Subcutaneous adipose tissue (tissue), 4 donors: ENCODE data around the gene MCM3. TPM values are rescaled to one million over a fixed set of nuclear protein-coding genes. Genes with fewer than 3 reads are reported as not detected.

Source experiments
- total RNA-seq, 4 donors: library from RNA; depleted of rRNA; stranded (reverse); fragments of >200 nt; gene quantifications; one replicate each; pipeline ENCODE4 v1.1.0, GENCODE V29; 2016
- TF ChIP-seq, protein P1 (sequence below): fragments of 450-650 bp; IDR thresholded peaks from one replicate; pipeline ENCODE4 v1.5.1; 2016; ENCODE audit warnings: low read depth, mild to moderate bottlenecking, control low read depth, antibody characterized with exemption, moderate library complexity

The MCM3 gene
- total RNA-seq, 4 donors from 2014 or later: 22.9 to 30.9 (median 27.6) TPM

DNA sequence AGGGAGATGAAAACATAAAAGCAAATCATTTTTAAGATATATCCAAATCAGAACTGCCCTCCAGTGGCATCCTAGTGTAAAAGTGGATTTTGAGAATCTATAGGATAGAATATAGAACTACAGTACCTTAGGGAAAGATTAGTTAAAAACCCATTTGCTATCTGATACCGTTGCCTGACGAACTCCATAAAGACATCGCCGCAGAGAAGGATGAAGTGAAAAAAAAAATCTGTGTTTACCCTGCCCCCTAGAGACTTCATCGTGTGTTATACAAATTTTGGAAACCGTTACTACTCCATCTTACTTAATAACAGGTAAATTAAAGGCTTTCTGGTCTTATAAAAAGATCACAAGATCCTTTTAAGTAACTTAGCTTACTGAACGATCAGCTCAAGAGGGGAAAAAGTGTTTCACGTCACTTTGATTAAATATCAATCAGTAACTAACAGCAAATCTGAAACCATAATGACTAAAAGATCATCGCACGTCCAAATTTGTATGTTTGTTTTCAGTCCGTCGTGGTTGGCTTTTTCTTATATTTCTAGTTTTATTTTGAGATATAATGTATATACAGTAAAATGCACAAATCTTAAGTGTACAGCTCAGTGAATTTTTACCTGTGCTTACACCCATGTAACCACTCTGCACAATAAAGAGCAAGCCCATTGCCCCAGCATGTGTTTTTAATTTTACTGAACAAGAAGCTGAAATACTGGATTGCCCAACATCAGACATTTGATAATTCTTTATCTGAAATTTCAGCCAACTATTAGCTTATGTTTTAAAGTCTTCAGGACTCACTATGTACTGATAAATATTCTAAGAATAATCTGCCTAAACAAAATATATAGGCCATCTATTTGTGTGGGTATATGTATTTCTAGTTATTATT lies 881 bp upstream of the MCM3 start:
- TF ChIP-seq, protein P1, sequence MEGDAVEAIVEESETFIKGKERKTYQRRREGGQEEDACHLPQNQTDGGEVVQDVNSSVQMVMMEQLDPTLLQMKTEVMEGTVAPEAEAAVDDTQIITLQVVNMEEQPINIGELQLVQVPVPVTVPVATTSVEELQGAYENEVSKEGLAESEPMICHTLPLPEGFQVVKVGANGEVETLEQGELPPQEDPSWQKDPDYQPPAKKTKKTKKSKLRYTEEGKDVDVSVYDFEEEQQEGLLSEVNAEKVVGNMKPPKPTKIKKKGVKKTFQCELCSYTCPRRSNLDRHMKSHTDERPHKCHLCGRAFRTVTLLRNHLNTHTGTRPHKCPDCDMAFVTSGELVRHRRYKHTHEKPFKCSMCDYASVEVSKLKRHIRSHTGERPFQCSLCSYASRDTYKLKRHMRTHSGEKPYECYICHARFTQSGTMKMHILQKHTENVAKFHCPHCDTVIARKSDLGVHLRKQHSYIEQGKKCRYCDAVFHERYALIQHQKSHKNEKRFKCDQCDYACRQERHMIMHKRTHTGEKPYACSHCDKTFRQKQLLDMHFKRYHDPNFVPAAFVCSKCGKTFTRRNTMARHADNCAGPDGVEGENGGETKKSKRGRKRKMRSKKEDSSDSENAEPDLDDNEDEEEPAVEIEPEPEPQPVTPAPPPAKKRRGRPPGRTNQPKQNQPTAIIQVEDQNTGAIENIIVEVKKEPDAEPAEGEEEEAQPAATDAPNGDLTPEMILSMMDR: no peak

DNA sequence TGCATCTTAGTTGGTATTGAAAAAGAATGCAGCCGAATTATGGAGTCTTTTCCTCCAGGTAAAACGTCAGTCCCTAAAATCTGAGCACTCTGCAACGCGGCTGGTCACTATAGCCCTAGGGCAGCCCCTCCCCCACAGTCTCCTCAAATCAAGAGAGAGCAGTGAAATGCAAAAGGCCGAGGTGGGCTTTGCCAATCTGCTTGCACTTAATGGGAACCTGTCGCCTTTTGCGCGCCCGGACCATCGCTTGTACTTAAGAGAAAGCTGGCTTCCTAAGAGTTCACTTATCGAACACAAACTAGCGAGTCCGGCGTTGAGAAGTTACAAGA lies 447 bp downstream of the MCM3 start:
- TF ChIP-seq, protein P1: no peak

DNA sequence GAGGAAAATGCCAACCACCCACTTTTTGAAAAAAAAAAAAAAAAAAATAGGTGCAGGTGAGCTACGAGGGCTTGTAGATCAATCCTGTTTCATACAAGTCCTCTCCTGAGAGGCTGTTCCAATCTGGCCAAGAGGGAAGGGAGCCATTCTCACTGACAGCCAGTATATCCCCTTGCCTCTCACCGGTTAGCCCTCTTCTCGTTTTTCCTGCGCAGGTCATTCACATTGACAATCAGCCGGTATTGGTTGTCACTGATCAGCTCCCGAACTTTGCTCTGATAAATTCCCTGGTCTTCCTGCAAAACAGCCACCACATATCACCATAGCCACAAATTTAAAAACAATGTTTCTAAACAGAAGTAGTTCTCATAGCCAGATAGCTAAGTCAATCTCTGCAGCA lies 1.4 kb downstream of the MCM3 start:
- TF ChIP-seq, protein P1: no peak

DNA sequence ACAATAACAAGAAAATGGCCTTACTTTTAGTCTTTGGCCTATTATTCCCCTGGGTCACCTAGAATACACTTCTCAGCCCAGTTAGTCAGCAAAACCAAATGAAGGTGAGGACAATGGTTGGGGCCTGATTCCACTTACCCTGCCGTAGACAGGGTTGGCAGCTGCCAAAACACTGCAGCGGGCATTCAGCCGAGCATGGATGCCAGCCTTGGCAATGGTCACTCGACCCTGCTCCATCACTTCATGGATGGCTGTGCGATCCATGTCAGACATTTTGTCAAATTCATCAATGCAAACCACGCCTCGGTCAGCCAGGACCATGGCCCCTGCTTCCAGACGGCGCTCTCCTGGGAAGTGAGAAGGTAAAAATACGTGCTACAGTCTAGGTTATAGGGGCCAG lies 8.4 kb downstream of the MCM3 start:
- TF ChIP-seq, protein P1: no peak

DNA sequence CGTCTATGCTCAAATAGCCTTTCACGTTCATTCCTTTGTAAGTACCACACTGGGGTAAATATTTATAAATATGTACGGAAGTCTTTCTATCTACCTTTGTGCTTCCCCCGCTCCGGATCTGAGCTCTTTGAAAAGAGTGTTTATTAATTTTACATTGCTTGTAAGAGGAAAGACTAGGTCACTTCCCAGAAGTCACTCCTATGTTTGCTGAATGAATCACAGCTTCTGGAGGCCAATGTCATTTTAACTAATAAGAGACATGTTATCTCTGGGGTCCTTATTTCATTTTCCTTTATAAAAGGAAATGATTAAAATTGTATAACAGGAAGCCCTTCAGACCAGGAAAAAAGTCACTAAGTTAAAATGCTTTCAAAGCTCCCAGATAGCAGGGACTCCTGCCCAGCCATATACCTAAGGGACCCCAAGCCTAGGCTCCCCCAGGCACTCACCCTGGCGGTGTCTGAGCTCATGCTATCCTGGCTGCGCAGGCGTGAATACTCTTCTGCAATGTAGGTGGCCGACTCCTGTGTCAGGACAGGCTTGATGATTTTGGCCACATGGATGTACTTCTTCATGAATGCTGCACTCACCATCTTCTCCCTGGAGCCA lies 12.6 kb downstream of the MCM3 start:
- TF ChIP-seq, protein P1: no peak

DNA sequence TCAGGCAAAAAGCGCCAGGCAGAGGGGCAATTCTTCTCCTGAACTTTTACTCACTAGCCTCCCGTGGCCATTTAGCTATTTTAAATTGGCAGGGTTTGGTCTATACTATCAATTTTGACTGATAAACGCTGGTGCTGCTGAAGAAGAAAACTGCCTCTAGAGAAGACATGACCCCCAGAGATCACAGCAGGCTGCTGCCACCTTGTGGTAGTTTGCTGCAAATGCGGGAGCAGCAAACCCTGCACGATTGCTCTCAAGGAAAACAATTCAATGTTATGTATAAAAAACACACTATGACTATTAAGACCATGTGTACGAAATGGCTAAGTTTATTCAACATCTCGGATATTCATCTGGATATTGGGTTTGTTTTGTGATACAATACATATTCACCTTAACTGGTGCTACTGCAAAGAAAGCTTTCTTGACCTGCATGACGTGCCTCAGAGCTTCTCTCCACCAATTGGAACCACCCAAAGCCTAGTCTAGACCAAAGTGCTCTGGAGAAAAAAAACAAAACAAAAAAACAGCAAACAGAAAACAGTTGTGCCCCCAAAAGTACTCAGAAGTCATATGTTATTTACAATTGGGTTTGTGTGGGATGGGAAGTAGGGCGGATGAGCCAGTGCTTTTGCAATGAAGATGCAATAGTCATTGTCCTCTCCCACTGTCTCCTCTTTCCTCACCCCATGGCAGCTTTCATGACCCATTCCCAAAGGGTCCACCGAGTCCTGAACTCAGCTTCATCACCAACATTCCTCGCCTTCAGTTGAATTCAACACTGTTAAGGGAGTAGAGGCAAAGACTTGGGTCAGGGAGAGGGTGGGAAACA lies 20.6 kb downstream of the MCM3 start:
- TF ChIP-seq, protein P1: no peak
